Glutamatergic neuron (in vitro differentiated cells): ENCODE measurements around the gene LST1. TPM values are rescaled to one million over a fixed set of nuclear protein-coding genes. Genes with fewer than 3 reads are reported as not detected.
A peak's percentile ranks its signal among the peaks of the same experiment; 100 is the strongest.

ENCODE experiments used
- DNase-seq: peaks from one replicate; pipeline ENCODE4 v3.0.0; 2022
- H3K27ac Mint-ChIP-seq: one replicate; pipeline ENCODE4 v1.8.0; 2020; ENCODE audit warnings: mild to moderate bottlenecking, mixed read lengths, inconsistent platforms; ENCODE audit not compliant: unreplicated experiment
- H3K27me3 Mint-ChIP-seq: one replicate; pipeline ENCODE4 v1.8.0; 2020; ENCODE audit warnings: mild to moderate bottlenecking, moderate library complexity, mixed read lengths, inconsistent platforms; ENCODE audit not compliant: unreplicated experiment
- H3K36me3 Mint-ChIP-seq: one replicate; pipeline ENCODE4 v1.8.0; 2020; ENCODE audit warnings: mild to moderate bottlenecking, mixed read lengths, inconsistent platforms; ENCODE audit not compliant: unreplicated experiment
- H3K4me1 Mint-ChIP-seq: one replicate; pipeline ENCODE4 v1.8.0; 2020; ENCODE audit warnings: mild to moderate bottlenecking, low read depth, mixed read lengths, inconsistent platforms; ENCODE audit not compliant: unreplicated experiment
- H3K4me3 Mint-ChIP-seq: one replicate; pipeline ENCODE4 v1.8.0; 2020; ENCODE audit warnings: mild to moderate bottlenecking, mixed read lengths, inconsistent platforms; ENCODE audit not compliant: unreplicated experiment
- H3K9me3 Mint-ChIP-seq: one replicate; pipeline ENCODE4 v1.8.0; 2020; ENCODE audit warnings: mild to moderate bottlenecking, moderate library complexity, mixed read lengths, inconsistent platforms; ENCODE audit not compliant: unreplicated experiment
- CTCF ChIP-seq: fragments of 200-600 bp; sonication (generic); IDR thresholded peaks from one replicate; pipeline ENCODE4 v1.5.0; 2021; ENCODE audit not compliant: partially characterized antibody, unreplicated experiment
- total RNA-seq: library from RNA; stranded (reverse); fragmentation: NEBNext Ultra II Directional; extraction: Animal tissue kit (Norgen Biotek cat#: 25700); gene quantifications from one replicate; pipeline ENCODE4 v1.2.1, GENCODE V29; 2021; ENCODE audit not compliant: unreplicated experiment

The LST1 gene
- total RNA-seq, 1 donor from 2014 or later, result not detected

DNA sequence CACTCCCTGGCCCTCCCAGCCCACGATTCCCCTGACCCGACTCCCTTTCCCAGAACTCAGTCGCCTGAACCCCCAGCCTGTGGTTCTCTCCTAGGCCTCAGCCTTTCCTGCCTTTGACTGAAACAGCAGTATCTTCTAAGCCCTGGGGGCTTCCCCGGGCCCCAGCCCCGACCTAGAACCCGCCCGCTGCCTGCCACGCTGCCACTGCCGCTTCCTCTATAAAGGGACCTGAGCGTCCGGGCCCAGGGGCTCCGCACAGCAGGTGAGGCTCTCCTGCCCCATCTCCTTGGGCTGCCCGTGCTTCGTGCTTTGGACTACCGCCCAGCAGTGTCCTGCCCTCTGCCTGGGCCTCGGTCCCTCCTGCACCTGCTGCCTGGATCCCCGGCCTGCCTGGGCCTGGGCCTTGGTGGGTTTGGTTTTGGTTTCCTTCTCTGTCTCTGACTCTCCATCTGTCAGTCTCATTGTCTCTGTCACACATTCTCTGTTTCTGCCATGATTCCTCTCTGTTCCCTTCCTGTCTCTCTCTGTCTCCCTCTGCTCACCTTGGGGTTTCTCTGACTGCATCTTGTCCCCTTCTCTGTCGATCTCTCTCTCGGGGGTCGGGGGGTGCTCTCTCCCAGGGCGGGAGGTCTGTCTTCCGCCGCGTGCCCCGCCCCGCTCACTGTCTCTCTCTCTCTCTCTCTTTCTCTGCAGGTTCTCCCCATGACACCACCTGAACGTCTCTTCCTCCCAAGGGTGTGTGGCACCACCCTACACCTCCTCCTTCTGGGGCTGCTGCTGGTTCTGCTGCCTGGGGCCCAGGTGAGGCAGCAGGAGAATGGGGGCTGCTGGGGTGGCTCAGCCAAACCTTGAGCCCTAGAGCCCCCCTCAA is 13.8 kb upstream of the LST1 start, which contains the start of gene LTA:
Gene LTA (plus strand): TSS at position 249 of the 871 bp plus-strand sequence. CDS start 454 bp downstream, at position 703.
- no peak within 1 kb of the TSS for H3K27ac Mint-ChIP-seq
- no peaks in the 10 kb centered on the region for H3K36me3 Mint-ChIP-seq
- no peak within 1 kb of the TSS for H3K4me3 Mint-ChIP-seq
- H3K4me1 Mint-ChIP-seq, result peaks cover 3% of the 10 kb centered on the region
- TF ChIP-seq CTCF, result no peak
- no peak for DNase-seq
- H3K9me3 Mint-ChIP-seq, result peaks cover 10% of the 10 kb centered on the region
- H3K27me3 Mint-ChIP-seq, result peaks cover 12% of the 10 kb centered on the region

GRCh38 chr6:31573239-31574105 is 12.6 kb upstream of the LST1 start:
- no peak overlapping the region for H3K27ac Mint-ChIP-seq
- DNase-seq, result no peak
- no peak for TF ChIP-seq CTCF

GRCh38 chr6:31574106-31575061 is 11.7 kb upstream of the LST1 start:
- peaks cover 3% of the 10 kb centered on the region for H3K4me1 Mint-ChIP-seq
- H3K27ac Mint-ChIP-seq, result no peak overlapping the region
- no peak overlapping the region for H3K4me3 Mint-ChIP-seq
- peaks cover 10% of the 10 kb centered on the region for H3K27me3 Mint-ChIP-seq
- no peak for DNase-seq
- no peaks in the 10 kb centered on the region for H3K36me3 Mint-ChIP-seq
- no peak for TF ChIP-seq CTCF
- H3K9me3 Mint-ChIP-seq, result peaks cover 10% of the 10 kb centered on the region

More at GRCh38 chr6:31573239-31574105, 12.6 kb upstream of the LST1 start:
- Mint-ChIP-seq H3K4me1 (peaks cover 3% of the 10 kb centered on the region), H3K27me3 (peaks cover 12% of the 10 kb centered on the region), H3K4me3 (no peak overlapping the region), H3K9me3 (peaks cover 10% of the 10 kb centered on the region), H3K36me3 (no peaks in the 10 kb centered on the region)

GRCh38 chr6:31575335-31575901 is 10.7 kb upstream of the LST1 start, which contains the start of gene TNF:
Gene TNF (plus strand): TSS chr6:31575565. CDS start chr6:31575742, 177 bp downstream.
- Mint-ChIP-seq H3K4me3 (peak within 1 kb of the TSS; percentile 7), H3K36me3 (no peaks in the 10 kb centered on the region)
- DNase-seq, result no peak

More at GRCh38 chr6:31575335-31575901, 10.7 kb upstream of the LST1 start, which contains the start of gene TNF:
- TF ChIP-seq CTCF, result no peak
- peaks cover 3% of the 10 kb centered on the region for H3K4me1 Mint-ChIP-seq
- H3K9me3 Mint-ChIP-seq, result peaks cover 10% of the 10 kb centered on the region
- H3K27me3 Mint-ChIP-seq, result peaks cover 10% of the 10 kb centered on the region
- H3K27ac Mint-ChIP-seq, result no peak within 1 kb of the TSS
